ENCODE data around the gene TLL1.

DNA sequence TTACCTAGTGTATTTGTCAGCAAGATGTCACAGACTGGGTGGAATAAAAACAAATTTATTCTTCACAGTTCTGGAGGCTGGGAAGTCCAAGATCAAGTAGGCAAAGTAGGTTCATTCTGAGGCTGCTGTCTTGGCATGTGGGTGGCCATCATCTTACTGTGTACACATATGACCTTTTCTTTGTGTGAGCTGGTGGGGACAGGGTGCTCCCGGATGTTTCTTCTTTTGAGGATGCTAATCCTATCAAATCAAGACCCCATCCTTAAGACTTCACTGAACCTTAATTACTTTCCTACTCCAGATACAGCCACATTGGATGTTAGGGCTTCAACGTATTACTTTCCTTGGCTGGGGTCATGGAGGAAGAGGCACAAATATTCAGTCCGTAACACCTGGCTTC is 74.0 kb downstream of the TLL1 start:
- TF ChIP-seq, protein P1, sequence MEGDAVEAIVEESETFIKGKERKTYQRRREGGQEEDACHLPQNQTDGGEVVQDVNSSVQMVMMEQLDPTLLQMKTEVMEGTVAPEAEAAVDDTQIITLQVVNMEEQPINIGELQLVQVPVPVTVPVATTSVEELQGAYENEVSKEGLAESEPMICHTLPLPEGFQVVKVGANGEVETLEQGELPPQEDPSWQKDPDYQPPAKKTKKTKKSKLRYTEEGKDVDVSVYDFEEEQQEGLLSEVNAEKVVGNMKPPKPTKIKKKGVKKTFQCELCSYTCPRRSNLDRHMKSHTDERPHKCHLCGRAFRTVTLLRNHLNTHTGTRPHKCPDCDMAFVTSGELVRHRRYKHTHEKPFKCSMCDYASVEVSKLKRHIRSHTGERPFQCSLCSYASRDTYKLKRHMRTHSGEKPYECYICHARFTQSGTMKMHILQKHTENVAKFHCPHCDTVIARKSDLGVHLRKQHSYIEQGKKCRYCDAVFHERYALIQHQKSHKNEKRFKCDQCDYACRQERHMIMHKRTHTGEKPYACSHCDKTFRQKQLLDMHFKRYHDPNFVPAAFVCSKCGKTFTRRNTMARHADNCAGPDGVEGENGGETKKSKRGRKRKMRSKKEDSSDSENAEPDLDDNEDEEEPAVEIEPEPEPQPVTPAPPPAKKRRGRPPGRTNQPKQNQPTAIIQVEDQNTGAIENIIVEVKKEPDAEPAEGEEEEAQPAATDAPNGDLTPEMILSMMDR (IDR thresholded peaks at IDR 0.05; ENCODE audit: borderline replicate concordance, extremely low read depth, low read length, poor library complexity, severe bottlenecking): no peak
- no peak for TF ChIP-seq EZH2 (IDR thresholded peaks at IDR 0.05; ENCODE audit: borderline replicate concordance, low read depth, low read length, severe bottlenecking)
